Measurements from ENCODE around the gene CECR2.
"Not testable (repeated sequence)": the region's sequence is repeated elsewhere in the genome, so short reads cannot be mapped to it uniquely, and the experiment has no call there.

Gene CECR2

GRCh38 chr22:17402293-17402692 lies 33.0 kb downstream of the CECR2 start:
- DNase-seq (ENCODE audit: low spot score) = no peak

GRCh38 chr22:17403906-17404305 lies 34.6 kb downstream of the CECR2 start:
- no peak for DNase-seq (ENCODE audit: low spot score)

GRCh38 chr22:17407643-17408042 lies 38.4 kb downstream of the CECR2 start:
- no peak for DNase-seq (ENCODE audit: low spot score)

GRCh38 chr22:17410576-17410975 lies 41.3 kb downstream of the CECR2 start:
- DNase-seq (ENCODE audit: low spot score) = no peak

GRCh38 chr22:17411213-17411612 lies 42.0 kb downstream of the CECR2 start:
- no peak for DNase-seq (ENCODE audit: low spot score)

GRCh38 chr22:17412232-17412631 lies 43.0 kb downstream of the CECR2 start:
- DNase-seq (ENCODE audit: low spot score) = no peak

GRCh38 chr22:17418890-17419324 lies 49.6 kb downstream of the CECR2 start:
- DNase-seq (ENCODE audit: low spot score) = no peak

GRCh38 chr22:17419348-17419747 lies 50.1 kb downstream of the CECR2 start:
- DNase-seq (ENCODE audit: low spot score) = no peak

GRCh38 chr22:17422736-17423343 lies 53.6 kb downstream of the CECR2 start:
- DNase-seq (ENCODE audit: low spot score) = no peak

GRCh38 chr22:17423616-17424015 lies 54.4 kb downstream of the CECR2 start:
- DNase-seq (ENCODE audit: low spot score) = no peak

- not testable (repeated sequence) for DNase-seq (ENCODE audit: low spot score)
Measured at GRCh38 chr22:17427528-17427927, 58.3 kb downstream of the CECR2 start.

- DNase-seq (ENCODE audit: low spot score) = no peak
Measured at GRCh38 chr22:17429516-17429915, 60.3 kb downstream of the CECR2 start.

- no peak for DNase-seq (ENCODE audit: low spot score)
Measured at GRCh38 chr22:17430412-17430811, 61.2 kb downstream of the CECR2 start.

- DNase-seq (ENCODE audit: low spot score) = no peak
Measured at GRCh38 chr22:17431179-17431578, 61.9 kb downstream of the CECR2 start.

- DNase-seq (ENCODE audit: low spot score) = no peak
Measured at GRCh38 chr22:17434856-17435255, 65.6 kb downstream of the CECR2 start.

GRCh38 chr22:17435375-17435774 lies 66.1 kb downstream of the CECR2 start:
- DNase-seq (ENCODE audit: low spot score) = no peak

- no peak for DNase-seq (ENCODE audit: low spot score)
Measured at GRCh38 chr22:17436382-17436980, 67.2 kb downstream of the CECR2 start.

- DNase-seq (ENCODE audit: low spot score) = no peak
Measured at GRCh38 chr22:17436981-17437412, 67.7 kb downstream of the CECR2 start.

- DNase-seq (ENCODE audit: low spot score) = no peak
Measured at GRCh38 chr22:17438026-17438425, 68.8 kb downstream of the CECR2 start.

- no peak for DNase-seq (ENCODE audit: low spot score)
Measured at GRCh38 chr22:17441326-17441725, 72.1 kb downstream of the CECR2 start.

GRCh38 chr22:17443405-17444203 lies 74.3 kb downstream of the CECR2 start:
- DNase-seq (ENCODE audit: low spot score) = no peak

GRCh38 chr22:17444204-17444504 lies 74.9 kb downstream of the CECR2 start:
- DNase-seq (ENCODE audit: low spot score) = no peak

GRCh38 chr22:17446698-17447097 lies 77.4 kb downstream of the CECR2 start:
- no peak for DNase-seq (ENCODE audit: low spot score)

Data from germinal center (tissue), 1 donor.